Neuronal stem cell (in vitro differentiated cells): ENCODE results near the gene NQO1.

Experiments
- DNase-seq: peaks from one replicate; pipeline ENCODE4 v3.0.0-alpha.2; 2013; ENCODE audit warnings: low spot score
- H2AFZ ChIP-seq: one replicate; pipeline ENCODE4 v1.6.1; 2013; ENCODE audit warnings: mild to moderate bottlenecking, low read length, inconsistent platforms
- H2AK5ac ChIP-seq: 2 replicates; pipeline ENCODE4 v1.6.1; 2013; ENCODE audit warnings: low read depth, mild to moderate bottlenecking, inconsistent platforms, low read length, moderate library complexity, mixed read lengths
- H2BK120ac ChIP-seq: 2 replicates; pipeline ENCODE4 v1.6.1; 2013; ENCODE audit warnings: low read depth, mild to moderate bottlenecking, inconsistent platforms, low read length, moderate library complexity, mixed read lengths
- H2BK12ac ChIP-seq: one replicate; pipeline ENCODE4 v1.6.1; 2013; ENCODE audit warnings: low read length, inconsistent platforms
- H2BK15ac ChIP-seq: 2 replicates; pipeline ENCODE4 v1.6.1; 2013; ENCODE audit warnings: mild to moderate bottlenecking, low read length, inconsistent platforms, mixed read lengths
- H2BK5ac ChIP-seq: one replicate; pipeline ENCODE4 v1.6.1; 2013; ENCODE audit warnings: inconsistent platforms, mild to moderate bottlenecking, low read length, moderate library complexity
- H3K14ac ChIP-seq: one replicate; pipeline ENCODE4 v1.6.1; 2013; ENCODE audit warnings: low read length, inconsistent platforms
- H3K18ac ChIP-seq: 2 replicates; pipeline ENCODE4 v1.6.1; 2013; ENCODE audit warnings: low read length, inconsistent platforms
- H3K23ac ChIP-seq: 2 replicates; pipeline ENCODE4 v1.6.1; 2013; ENCODE audit warnings: low read depth, mild to moderate bottlenecking, mixed read lengths, low read length, inconsistent platforms; ENCODE audit not compliant: poor library complexity
- H3K27ac ChIP-seq: replicated peaks from 3 replicates; pipeline ENCODE4 v1.5.1; 2013; ENCODE audit warnings: low read length, inconsistent platforms
- H3K27me3 ChIP-seq, 3 experiments: 2 replicates each; pipeline ENCODE4 v1.6.1; 2013; ENCODE audit warnings: low read length in 3 of 3, mild to moderate bottlenecking in 2 of 3, inconsistent platforms in 1 of 3, low read depth in 1 of 3, mixed read lengths in 1 of 3, moderate library complexity in 1 of 3; ENCODE audit not compliant: control insufficient read depth in 3 of 3, insufficient read depth in 3 of 3
- H3K36me3 ChIP-seq, 2 donors: replicated peaks in 1 of 2; 2 replicates each; pipeline ENCODE4 v1.6.1; 2013; ENCODE audit warnings: low read length in 2 of 2; ENCODE audit not compliant: control insufficient read depth in 2 of 2, insufficient read depth in 2 of 2
- H3K4ac ChIP-seq: 2 replicates; pipeline ENCODE4 v1.6.1; 2013; ENCODE audit warnings: inconsistent platforms, mild to moderate bottlenecking, low read length, moderate library complexity
- H3K4me1 ChIP-seq, 2 donors: 1 replicate in 1 of 2; 2 replicates in 1 of 2; pipeline ENCODE4 v1.6.1; 2013; ENCODE audit warnings: low read length in 2 of 2, low read depth in 1 of 2; ENCODE audit not compliant: control insufficient read depth in 2 of 2, insufficient read depth in 1 of 2
- H3K4me2 ChIP-seq: one replicate; pipeline ENCODE4 v1.6.1; 2013; ENCODE audit warnings: mild to moderate bottlenecking, low read length, inconsistent platforms; ENCODE audit not compliant: insufficient read depth, poor library complexity, severe bottlenecking
- H3K4me3 ChIP-seq, 2 donors: 2 replicates each; pipeline ENCODE4 v1.5.1; 2013; ENCODE audit warnings: low read length in 2 of 2, mild to moderate bottlenecking in 2 of 2, inconsistent platforms in 1 of 2, moderate library complexity in 1 of 2
- H3K79me1 ChIP-seq: one replicate; pipeline ENCODE4 v1.6.1; 2013; ENCODE audit warnings: low read depth, mild to moderate bottlenecking, inconsistent platforms, low read length, moderate library complexity
- H3K9ac ChIP-seq: one replicate; pipeline ENCODE4 v1.6.1; 2013; ENCODE audit warnings: mild to moderate bottlenecking, low read depth, low read length, inconsistent platforms; ENCODE audit not compliant: poor library complexity
- H3K9me3 ChIP-seq, 2 donors: replicated peaks in 1 of 2; 2 replicates each; pipeline versions ENCODE3 to v1.6.1; 2013; ENCODE audit warnings: low read length in 2 of 2, mild to moderate bottlenecking in 2 of 2, inconsistent platforms in 1 of 2, low read depth in 1 of 2, mixed read lengths in 1 of 2, moderate library complexity in 1 of 2; ENCODE audit not compliant: control insufficient read depth in 2 of 2, insufficient read depth in 1 of 2
- H4K8ac ChIP-seq: one replicate; pipeline ENCODE4 v1.6.1; 2013; ENCODE audit warnings: low read depth, mild to moderate bottlenecking, inconsistent platforms, low read length, moderate library complexity
- H4K91ac ChIP-seq: one replicate; pipeline ENCODE4 v1.6.1; 2013; ENCODE audit warnings: low read length, low read depth, mild to moderate bottlenecking, inconsistent platforms; ENCODE audit not compliant: poor library complexity
- WGBS, 2 donors: extraction: QIAGEN DNeasy Blood & Tissue Kit; methylation state at CpG; one replicate each; pipeline ENCODE4 v1.1.7; 2013; ENCODE audit warnings: missing lambda C conversion rate in 2 of 2, mixed read lengths in 1 of 2; ENCODE audit not compliant: insufficient read length in 2 of 2, insufficient replicate concordance in 1 of 2; ENCODE audit errors: extremely low coverage in 2 of 2; 5-methylcytosine and 5-hydroxymethylcytosine counted together

Gene NQO1

DNA sequence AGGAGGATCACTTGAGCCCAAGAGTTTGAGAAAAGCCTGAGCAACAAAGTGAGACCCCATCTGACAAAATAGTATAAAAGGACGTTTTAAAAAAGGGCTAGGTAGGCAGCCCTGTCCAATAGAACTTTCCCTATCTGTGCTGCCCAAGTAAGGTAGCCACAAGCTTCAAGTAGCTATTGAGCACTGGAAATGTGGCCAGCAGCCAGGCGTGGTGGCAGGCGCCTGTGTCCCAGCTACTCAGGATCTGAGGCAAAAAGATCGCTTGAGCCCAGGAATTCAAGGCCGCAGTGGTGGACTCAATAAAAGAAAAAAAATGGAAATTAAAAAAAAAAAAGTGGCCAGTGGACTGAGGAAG, 1.5 kb upstream of the NQO1 start:
- Histone ChIP-seq H3K23ac (no peak overlapping the region), H3K36me3 (no peaks in the 10 kb centered on the region), H3K79me1 (no peaks in the 10 kb centered on the region), H3K4me3 (no peak overlapping the region), H3K27me3 (no peaks in the 10 kb centered on the region), H3K4me2 (no peak overlapping the region), H2BK120ac (peak overlapping the region; percentile 29), H4K8ac (no peak overlapping the region), H2BK5ac (peak overlapping the region; percentile 21), H3K9me3 (no peaks in the 10 kb centered on the region), H2AFZ (no peak overlapping the region), H3K14ac (no peak overlapping the region), H2BK15ac (no peak overlapping the region), H3K9ac (no peak overlapping the region), H3K4ac (no peak overlapping the region), H2AK5ac (no peak overlapping the region), H3K4me1 (peaks cover 4 to 15% of the 10 kb centered on the region in 2 donors), H3K18ac (peak overlapping the region; percentile 84), H3K27ac (peak overlapping the region; percentile 4), H4K91ac (no peak overlapping the region), H2BK12ac (no peak overlapping the region)
- DNase-seq, result no peak
- no CpG with 5 or more reads among the region's 5 CpGs for WGBS, 2 donors

DNA sequence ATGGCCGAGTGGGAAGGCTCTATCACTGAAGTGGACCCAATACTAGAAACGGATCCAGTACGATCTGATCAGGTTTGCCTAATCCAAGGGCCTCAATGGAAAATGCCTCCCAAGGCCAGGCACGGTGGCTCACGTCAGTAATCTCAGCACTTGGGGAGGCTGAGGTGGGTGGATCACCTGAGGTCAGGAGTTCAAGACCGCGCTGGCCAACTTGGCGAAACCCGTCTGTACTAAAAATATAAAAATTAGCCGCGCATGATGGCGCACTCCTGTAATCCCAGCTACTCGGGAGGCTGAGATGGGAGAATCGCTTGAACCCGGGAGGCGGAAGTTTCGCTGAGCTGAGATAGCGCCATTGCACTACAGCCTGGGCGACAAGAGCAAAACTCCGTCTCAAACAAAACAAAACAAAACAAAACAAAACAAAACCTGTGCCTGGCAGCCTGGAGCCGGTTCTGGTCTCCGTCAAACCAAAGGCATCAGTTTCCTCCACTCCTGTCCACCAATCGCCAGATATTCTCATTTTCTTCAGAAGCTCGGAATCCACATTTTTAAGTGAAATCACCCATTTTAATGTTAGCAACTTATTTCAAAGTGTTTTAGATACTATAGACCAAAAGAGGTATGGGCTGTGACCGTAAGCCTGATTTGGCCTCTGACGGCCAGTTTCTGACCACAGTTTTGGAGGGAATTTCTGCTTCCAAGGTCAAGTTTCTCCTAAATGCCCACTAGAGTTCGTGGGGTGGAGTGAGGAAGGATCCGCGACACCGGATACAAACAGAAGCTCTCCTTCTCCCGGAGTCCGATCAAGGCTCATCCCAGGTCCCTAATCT, 664 bp downstream of the NQO1 start:
- no peak overlapping the region for H3K9ac ChIP-seq
- peak overlapping the region; percentile 3 to 50 for H3K4me3 ChIP-seq
- peak overlapping the region; percentile 90 for H3K23ac ChIP-seq
- H3K9me3 ChIP-seq, result no peaks in the 10 kb centered on the region
- H2BK120ac ChIP-seq, result no peak overlapping the region
- H4K91ac ChIP-seq, result no peak overlapping the region
- H3K27me3 ChIP-seq, result no peaks in the 10 kb centered on the region
- no peak overlapping the region for H3K4ac ChIP-seq
- H2BK15ac ChIP-seq, result peak overlapping the region; percentile 47
- DNase-seq, result no peak
- H2AK5ac ChIP-seq, result no peak overlapping the region
- H3K4me2 ChIP-seq, result peak overlapping the region; percentile 90
- peaks cover 4 to 15% of the 10 kb centered on the region in 2 donors for H3K4me1 ChIP-seq
- H3K14ac ChIP-seq, result no peak overlapping the region
- peak overlapping the region; percentile 61 for H3K27ac ChIP-seq
- no CpG with 5 or more reads among the region's 32 CpGs for WGBS, 2 donors
- peak overlapping the region; percentile 88 for H2AFZ ChIP-seq
- no peak overlapping the region for H4K8ac ChIP-seq
- H3K36me3 ChIP-seq, result no peaks in the 10 kb centered on the region
- H2BK5ac ChIP-seq, result peak overlapping the region; percentile 69
- H3K79me1 ChIP-seq, result no peaks in the 10 kb centered on the region
- no peak overlapping the region for H3K18ac ChIP-seq
- no peak overlapping the region for H2BK12ac ChIP-seq

DNA sequence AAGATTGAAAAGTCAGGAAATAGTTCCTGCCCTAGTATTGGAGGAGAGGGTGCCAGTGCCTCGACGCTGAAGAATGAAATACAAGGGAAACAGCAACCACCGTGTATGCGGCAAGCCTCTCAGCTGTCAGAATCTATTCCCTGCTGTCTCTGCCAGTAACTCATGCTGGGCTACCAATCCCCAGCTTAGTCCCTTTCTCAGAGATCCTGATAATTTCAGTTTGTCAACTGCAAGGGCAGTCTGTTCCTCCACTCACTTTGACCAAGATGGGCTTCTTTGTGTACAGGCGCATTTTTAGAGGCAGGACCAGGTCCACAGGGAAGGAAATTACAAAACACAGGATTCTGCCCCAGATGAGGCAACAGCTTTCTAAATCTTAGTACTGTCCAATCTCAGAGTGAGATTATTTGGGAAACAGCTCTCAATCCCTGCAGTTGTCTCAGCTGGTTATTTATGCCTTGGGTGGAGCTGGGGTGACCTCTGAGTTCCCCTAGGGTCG, 1.3 kb downstream of the NQO1 start:
- no peak overlapping the region for H3K9ac ChIP-seq
- no peak overlapping the region for H2BK12ac ChIP-seq
- no peaks in the 10 kb centered on the region for H3K79me1 ChIP-seq
- no peak overlapping the region for H3K4me2 ChIP-seq
- no peak overlapping the region for H2BK5ac ChIP-seq
- no peak overlapping the region for H2AK5ac ChIP-seq
- peak overlapping the region in 1 of 2 donors; percentile 4 for H3K4me3 ChIP-seq
- DNase-seq, result no peak
- no peak overlapping the region for H2BK15ac ChIP-seq
- no peaks in the 10 kb centered on the region for H3K9me3 ChIP-seq
- no peaks in the 10 kb centered on the region for H3K27me3 ChIP-seq
- no peak overlapping the region for H4K91ac ChIP-seq
- no peak overlapping the region for H3K27ac ChIP-seq
- no peak overlapping the region for H3K23ac ChIP-seq
- no peak overlapping the region for H3K4ac ChIP-seq
- H3K18ac ChIP-seq, result no peak overlapping the region
- H3K4me1 ChIP-seq, result peaks cover 4 to 15% of the 10 kb centered on the region in 2 donors
- no peak overlapping the region for H4K8ac ChIP-seq
- H3K14ac ChIP-seq, result no peak overlapping the region
- H2AFZ ChIP-seq, result peak overlapping the region; percentile 65
- no peak overlapping the region for H2BK120ac ChIP-seq
- no CpG with 5 or more reads among the region's 6 CpGs for WGBS, 2 donors
- no peaks in the 10 kb centered on the region for H3K36me3 ChIP-seq

DNA sequence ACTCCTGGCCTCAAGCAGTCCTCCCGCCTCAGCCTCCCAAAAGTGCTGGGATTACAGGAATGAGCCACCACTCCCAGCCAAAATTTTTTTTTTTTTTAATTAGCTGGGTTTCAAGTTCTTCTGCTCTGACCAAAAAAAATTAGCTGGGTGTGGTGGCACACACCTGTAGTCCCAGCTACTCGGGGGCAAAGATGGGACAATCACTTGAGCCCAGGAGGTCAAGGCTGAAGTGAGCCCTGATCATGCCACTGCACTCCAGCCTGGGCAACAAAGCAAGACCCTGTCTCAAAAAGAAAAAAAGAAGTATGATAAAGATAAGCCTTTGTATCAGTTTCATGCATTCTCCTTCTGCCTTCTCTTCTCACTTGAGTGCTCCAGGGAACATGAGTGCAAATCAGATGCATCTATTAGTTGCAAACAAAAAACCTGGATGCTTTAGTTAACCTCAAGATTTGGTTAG, 1.9 kb downstream of the NQO1 start:
- no peak overlapping the region for H3K4me2 ChIP-seq
- H3K9me3 ChIP-seq, result no peaks in the 10 kb centered on the region
- no peak overlapping the region for H3K18ac ChIP-seq
- H4K91ac ChIP-seq, result no peak overlapping the region
- no peaks in the 10 kb centered on the region for H3K27me3 ChIP-seq
- no peak overlapping the region for H3K14ac ChIP-seq
- H2BK12ac ChIP-seq, result no peak overlapping the region
- H3K4ac ChIP-seq, result no peak overlapping the region
- H2BK5ac ChIP-seq, result no peak overlapping the region
- no peaks in the 10 kb centered on the region for H3K79me1 ChIP-seq
- H3K27ac ChIP-seq, result no peak overlapping the region
- H3K23ac ChIP-seq, result no peak overlapping the region
- H3K36me3 ChIP-seq, result no peaks in the 10 kb centered on the region
- no peak overlapping the region for H4K8ac ChIP-seq
- no CpG with 5 or more reads among the region's 2 CpGs for WGBS, 2 donors
- DNase-seq, result no peak
- peaks cover 4 to 15% of the 10 kb centered on the region in 2 donors for H3K4me1 ChIP-seq
- H3K4me3 ChIP-seq, result no peak overlapping the region
- no peak overlapping the region for H2AK5ac ChIP-seq
- H3K9ac ChIP-seq, result no peak overlapping the region
- H2AFZ ChIP-seq, result peak overlapping the region; percentile 65
- H2BK15ac ChIP-seq, result no peak overlapping the region
- H2BK120ac ChIP-seq, result no peak overlapping the region
